Sigmoid colon (tissue), 7 donors: ENCODE measurements around the gene RRP7A. TPM values are rescaled to one million over a fixed set of nuclear protein-coding genes. Genes with fewer than 3 reads are reported as not detected.
A peak's percentile ranks its signal among the peaks of the same experiment; 100 is the strongest.
"Not testable (repeated sequence)": the region's sequence is repeated elsewhere in the genome, so short reads cannot be mapped to it uniquely, and the experiment has no call there.

Source experiments
- DNase-seq: peaks from one replicate; pipeline ENCODE4 v3.0.0-alpha.2; 2019
- H3K27ac ChIP-seq, 4 donors: fragments of 200-600 bp; sonication (generic); one replicate each; pipeline ENCODE4 v1.5.1; 2016 to 2019; ENCODE audit warnings: mild to moderate bottlenecking in 1 of 4
- H3K27me3 ChIP-seq, 3 donors: fragments of 200-600 bp; sonication (generic); one replicate each; pipeline ENCODE4 v1.5.1; 2019; ENCODE audit warnings: mild to moderate bottlenecking in 1 of 3
- H3K36me3 ChIP-seq, 4 donors: fragments of 200-600 bp; sonication (generic); one replicate each; pipeline ENCODE4 v1.5.1; 2016 to 2019
- H3K4me1 ChIP-seq, 4 donors: fragments of 200-600 bp; sonication (generic); one replicate each; pipeline ENCODE4 v1.5.1; 2017 to 2019
- H3K4me3 ChIP-seq, 4 donors: fragments of 200-600 bp; sonication (generic); one replicate each; pipeline ENCODE4 v1.5.1; 2017 to 2019; ENCODE audit warnings: mild to moderate bottlenecking in 2 of 4, moderate library complexity in 1 of 4
- H3K9me3 ChIP-seq, 4 donors: fragments of 200-600 bp in 3 of 4; sonication (generic) in 3 of 4; one replicate each; pipeline versions ENCODE4 v1.5.1 to v1.6.1; 2013 to 2019
- EP300 ChIP-seq, 4 donors: sonication (generic); formaldehyde crosslinking; IDR thresholded peaks; one replicate each; pipeline ENCODE4 v1.6.1; 2017; ENCODE audit warnings: antibody characterized with exemption in 4 of 4
- POLR2A ChIP-seq, 2 donors: fragments of 450-650 bp; IDR thresholded peaks; one replicate each; pipeline ENCODE4 v1.6.1; 2016; ENCODE audit warnings: antibody characterized with exemption in 2 of 2, mild to moderate bottlenecking in 2 of 2, moderate library complexity in 2 of 2
- POLR2AphosphoS5 ChIP-seq, 4 donors: sonication (generic); formaldehyde crosslinking; IDR thresholded peaks; one replicate each; pipeline ENCODE4 v1.6.1; 2017; ENCODE audit warnings: antibody characterized with exemption in 4 of 4
- WGBS, 2 donors: extraction: QIAGEN DNeasy Blood & Tissue Kit; methylation state at CpG; one replicate each; pipeline ENCODE4 v1.1.7; 2013; 5-methylcytosine and 5-hydroxymethylcytosine counted together
- intact Hi-C: fragments of 100-400 bp; cut with DNase I; formaldehyde crosslinking; loops from one replicate; pipeline ENCODE4 v1.15.1; 2023
- polyA plus RNA-seq, 3 donors: library from polyadenylated mRNA; stranded (reverse); fragments of 200-250 nt; gene quantifications; one replicate each; pipeline ENCODE4 v1.2.3, GENCODE V29; 2013
- total RNA-seq, 4 donors: library from RNA; depleted of rRNA; stranded (reverse); fragments of >200 nt; gene quantifications; one replicate each; pipeline ENCODE4 v1.1.0, GENCODE V29; 2016
- TF ChIP-seq, protein P1 (sequence below), 4 experiments: fragments of 450-650 bp in 3 of 4; fragments of 200-600 bp in 1 of 4; IDR thresholded peaks; one replicate each; pipeline ENCODE4 v1.5.1; 2016 to 2019; ENCODE audit warnings: antibody characterized with exemption in 4 of 4, mild to moderate bottlenecking in 3 of 4, moderate library complexity in 2 of 4
- donor health status: healthy with polysubstance abuse.
- donor health status: Bipolar disorder and iron deficiency.
- donor health status: healthy.

Gene RRP7A
- total and polyA plus RNA-seq, 7 donors = 6.6 to 39.9 (median 19.6) TPM

GRCh38 chr22:42539236-42539771, 19.7 kb upstream of the RRP7A start:
- H3K27me3 ChIP-seq, H3K4me1 ChIP-seq, H3K36me3 ChIP-seq, H3K9me3 ChIP-seq, H3K4me3 ChIP-seq, DNase-seq, intact Hi-C loops: not testable (repeated sequence)
- WGBS, 2 donors = 10 to 30% methylated on average over 9 of the region's 11 CpGs
- peak in 1 of 4 donors; percentile 11 for TF ChIP-seq POLR2AphosphoS5 (IDR thresholded peaks at IDR 0.05)
- peak overlapping the region in 2 of 4 donors; percentile 36 to 52 for H3K27ac ChIP-seq

GRCh38 chr22:42537199-42537831, 17.7 kb upstream of the RRP7A start:
- DNase-seq, H3K27me3 ChIP-seq, intact Hi-C loops, H3K36me3 ChIP-seq, H3K4me1 ChIP-seq, H3K9me3 ChIP-seq, H3K4me3 ChIP-seq: not testable (repeated sequence)
- 40 to 42% methylated on average over 13 to 14 of the region's 14 CpGs for WGBS, 2 donors
- H3K27ac ChIP-seq = peak overlapping the region in 3 of 4 donors; percentile 22 to 40 (median 27)

DNA sequence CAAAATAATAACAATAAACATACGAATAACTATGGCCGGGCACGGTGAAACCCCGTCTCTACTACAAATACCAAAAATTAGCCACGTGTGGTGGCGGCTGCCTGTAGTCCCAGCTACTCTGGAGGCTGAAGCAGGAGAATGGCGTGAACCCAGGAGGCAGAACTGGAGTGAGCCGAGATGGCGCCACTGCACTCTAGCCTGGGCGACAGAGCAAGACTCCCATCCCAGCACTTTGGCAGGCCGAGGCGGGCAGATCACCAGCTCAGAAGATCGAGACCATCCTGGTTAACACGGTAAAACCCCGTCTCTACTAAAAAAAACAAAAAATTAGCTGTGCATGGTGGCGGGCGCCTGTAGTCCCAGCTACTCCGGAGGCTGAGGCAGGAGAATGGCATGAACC, 17.0 kb upstream of the RRP7A start:
- peak overlapping the region in 3 of 4 donors; percentile 21 to 40 (median 22) for H3K27ac ChIP-seq
- intact Hi-C loops, H3K27me3 ChIP-seq, H3K4me3 ChIP-seq, H3K4me1 ChIP-seq, H3K9me3 ChIP-seq, DNase-seq, H3K36me3 ChIP-seq: not testable (repeated sequence)
- 87 to 96% methylated on average over 18 of the region's 18 CpGs for WGBS, 2 donors

DNA sequence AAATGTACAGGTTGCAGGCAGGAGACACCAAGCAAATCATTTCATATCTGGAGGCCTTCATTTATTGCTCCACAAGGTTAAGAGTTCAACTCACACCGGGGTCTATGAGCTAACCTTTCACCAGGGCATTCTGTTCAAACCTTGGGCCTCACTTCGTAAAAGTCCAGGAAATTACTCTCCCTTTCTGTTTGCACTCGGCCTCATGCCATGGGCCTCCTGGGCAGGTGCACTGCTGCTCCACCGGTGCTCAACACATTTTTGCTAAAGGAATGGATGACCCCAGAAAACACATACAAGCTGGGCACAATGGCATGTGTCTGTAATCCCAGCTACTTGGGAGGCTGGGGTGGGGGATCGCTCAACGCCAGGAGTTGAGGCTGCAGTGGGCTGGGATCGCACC, 16.6 kb upstream of the RRP7A start:
- no peaks in the 10 kb centered on the region for H3K36me3 ChIP-seq
- DNase-seq = no peak
- no peak overlapping the region for H3K27ac ChIP-seq
- no peaks in the 10 kb centered on the region for H3K9me3 ChIP-seq
- TF ChIP-seq, protein P1, sequence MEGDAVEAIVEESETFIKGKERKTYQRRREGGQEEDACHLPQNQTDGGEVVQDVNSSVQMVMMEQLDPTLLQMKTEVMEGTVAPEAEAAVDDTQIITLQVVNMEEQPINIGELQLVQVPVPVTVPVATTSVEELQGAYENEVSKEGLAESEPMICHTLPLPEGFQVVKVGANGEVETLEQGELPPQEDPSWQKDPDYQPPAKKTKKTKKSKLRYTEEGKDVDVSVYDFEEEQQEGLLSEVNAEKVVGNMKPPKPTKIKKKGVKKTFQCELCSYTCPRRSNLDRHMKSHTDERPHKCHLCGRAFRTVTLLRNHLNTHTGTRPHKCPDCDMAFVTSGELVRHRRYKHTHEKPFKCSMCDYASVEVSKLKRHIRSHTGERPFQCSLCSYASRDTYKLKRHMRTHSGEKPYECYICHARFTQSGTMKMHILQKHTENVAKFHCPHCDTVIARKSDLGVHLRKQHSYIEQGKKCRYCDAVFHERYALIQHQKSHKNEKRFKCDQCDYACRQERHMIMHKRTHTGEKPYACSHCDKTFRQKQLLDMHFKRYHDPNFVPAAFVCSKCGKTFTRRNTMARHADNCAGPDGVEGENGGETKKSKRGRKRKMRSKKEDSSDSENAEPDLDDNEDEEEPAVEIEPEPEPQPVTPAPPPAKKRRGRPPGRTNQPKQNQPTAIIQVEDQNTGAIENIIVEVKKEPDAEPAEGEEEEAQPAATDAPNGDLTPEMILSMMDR (IDR thresholded peaks at IDR 0.05) = no peak
- no peak for TF ChIP-seq EP300 (IDR thresholded peaks at IDR 0.05)
- TF ChIP-seq POLR2AphosphoS5 (IDR thresholded peaks at IDR 0.05) = no peak
- TF ChIP-seq POLR2A (IDR thresholded peaks at IDR 0.05) = no peak
- intact Hi-C loops = no loop called here
- H3K27me3 ChIP-seq = no peaks in the 10 kb centered on the region
- H3K4me1 ChIP-seq = no peaks in the 10 kb centered on the region
- 56 to 77% methylated on average over 7 of the region's 7 CpGs for WGBS, 2 donors
- no peak overlapping the region for H3K4me3 ChIP-seq

GRCh38 chr22:42535082-42535731, 15.6 kb upstream of the RRP7A start:
- DNase-seq, intact Hi-C loops, H3K27me3 ChIP-seq, H3K4me3 ChIP-seq, H3K36me3 ChIP-seq, H3K27ac ChIP-seq, H3K4me1 ChIP-seq, H3K9me3 ChIP-seq: not testable (repeated sequence)
- 70 to 79% methylated on average over 4 of the region's 14 CpGs for WGBS, 2 donors

- intact Hi-C loops = no loop called here
- no peaks in the 10 kb centered on the region for H3K9me3 ChIP-seq
- no peaks in the 10 kb centered on the region for H3K36me3 ChIP-seq
- DNase-seq = no peak
- H3K27ac ChIP-seq = no peak overlapping the region
- H3K27me3 ChIP-seq = no peaks in the 10 kb centered on the region
- H3K4me1 ChIP-seq = no peaks in the 10 kb centered on the region
- WGBS, 2 donors = 85 to 92% methylated on average over 8 of the region's 8 CpGs
- TF ChIP-seq, protein P1 (IDR thresholded peaks at IDR 0.05) = no peak
- TF ChIP-seq EP300 (IDR thresholded peaks at IDR 0.05) (no peak), POLR2AphosphoS5 (IDR thresholded peaks at IDR 0.05) (no peak), POLR2A (IDR thresholded peaks at IDR 0.05) (no peak)
- no peak overlapping the region for H3K4me3 ChIP-seq
Observed at GRCh38 chr22:42533638-42533977, 14.0 kb upstream of the RRP7A start.

DNA sequence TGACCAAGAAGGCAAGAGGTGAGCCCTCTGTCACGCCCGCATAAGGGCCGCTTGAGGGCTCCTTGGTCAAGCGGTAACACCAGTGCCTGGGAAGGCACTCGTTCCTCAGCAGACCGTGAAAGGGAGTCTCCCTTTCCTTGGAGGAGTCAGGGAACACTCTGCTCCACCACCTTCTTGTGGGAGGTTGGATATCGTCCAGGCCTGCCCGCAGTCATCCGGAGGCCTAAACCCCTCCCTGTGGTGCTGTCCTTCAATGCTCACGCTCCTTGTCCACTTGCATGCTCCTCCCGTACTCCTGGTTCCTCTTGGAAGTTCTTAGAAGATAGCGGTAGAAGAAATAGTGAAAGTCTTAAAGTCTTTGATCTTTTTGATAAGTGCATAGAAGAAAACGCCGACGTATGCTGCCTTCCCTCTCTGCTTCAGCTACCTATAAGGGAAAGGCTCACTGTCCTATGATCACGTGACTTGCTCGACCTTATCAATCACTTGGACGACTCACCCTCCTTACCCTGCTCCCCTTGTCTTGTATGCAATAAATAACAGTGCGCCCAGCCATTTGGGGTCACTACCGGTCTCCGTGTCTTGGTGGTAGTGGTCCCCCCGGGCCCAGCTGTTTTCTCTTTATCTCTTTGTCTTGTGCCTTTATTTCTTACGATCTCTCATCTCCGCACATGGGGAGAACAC, 11.9 kb upstream of the RRP7A start:
- WGBS, 2 donors = 92 to 93% methylated on average over 24 of the region's 24 CpGs
- intact Hi-C loops, H3K4me3 ChIP-seq, H3K9me3 ChIP-seq, H3K27me3 ChIP-seq, H3K36me3 ChIP-seq, H3K27ac ChIP-seq, H3K4me1 ChIP-seq, DNase-seq: not testable (repeated sequence)

DNA sequence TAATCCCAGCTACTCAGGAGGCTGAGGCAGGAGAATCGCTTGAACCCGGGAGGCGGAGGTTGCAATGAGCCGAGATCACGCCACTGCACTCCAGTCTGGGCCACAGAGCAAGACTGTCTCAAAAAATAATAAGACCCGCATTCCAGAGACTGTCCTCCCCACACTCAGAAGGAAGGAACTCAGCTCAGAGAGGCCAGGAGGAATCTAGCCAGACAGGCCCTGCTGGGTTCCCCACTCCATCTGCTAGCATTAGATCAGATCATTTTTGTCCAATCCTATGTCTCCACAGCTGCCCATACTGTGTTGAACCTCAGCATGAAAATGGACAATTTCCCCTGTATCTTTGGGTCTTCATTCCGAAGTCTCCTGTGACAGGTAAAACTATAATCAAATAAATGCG, 9.8 kb upstream of the RRP7A start:
- intact Hi-C loops, H3K4me1 ChIP-seq, DNase-seq, H3K36me3 ChIP-seq, H3K4me3 ChIP-seq, H3K27me3 ChIP-seq, H3K9me3 ChIP-seq, H3K27ac ChIP-seq: not testable (repeated sequence)
- 91 to 96% methylated on average over 8 of the region's 8 CpGs for WGBS, 2 donors
